ENCODE data around the gene TFAM.

TFAM gene

DNA sequence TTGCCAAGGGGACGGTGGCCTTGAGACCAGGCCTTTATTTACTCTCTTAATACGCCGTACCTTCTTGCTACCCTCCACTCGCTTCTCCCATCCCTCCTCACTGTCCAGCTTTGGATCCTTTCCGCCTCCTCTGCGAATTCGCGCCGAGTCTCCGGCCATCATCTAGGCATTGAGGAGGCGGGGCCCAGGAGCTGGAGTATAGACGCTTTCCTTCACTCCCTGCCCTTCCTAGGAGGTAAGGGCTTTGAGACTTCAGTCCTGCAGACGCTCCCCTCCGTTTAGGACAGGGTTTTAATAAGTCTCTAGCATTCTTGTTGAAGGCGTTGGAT lies 538 bp downstream of the TFAM start:
- TF ChIP-seq, protein P1, sequence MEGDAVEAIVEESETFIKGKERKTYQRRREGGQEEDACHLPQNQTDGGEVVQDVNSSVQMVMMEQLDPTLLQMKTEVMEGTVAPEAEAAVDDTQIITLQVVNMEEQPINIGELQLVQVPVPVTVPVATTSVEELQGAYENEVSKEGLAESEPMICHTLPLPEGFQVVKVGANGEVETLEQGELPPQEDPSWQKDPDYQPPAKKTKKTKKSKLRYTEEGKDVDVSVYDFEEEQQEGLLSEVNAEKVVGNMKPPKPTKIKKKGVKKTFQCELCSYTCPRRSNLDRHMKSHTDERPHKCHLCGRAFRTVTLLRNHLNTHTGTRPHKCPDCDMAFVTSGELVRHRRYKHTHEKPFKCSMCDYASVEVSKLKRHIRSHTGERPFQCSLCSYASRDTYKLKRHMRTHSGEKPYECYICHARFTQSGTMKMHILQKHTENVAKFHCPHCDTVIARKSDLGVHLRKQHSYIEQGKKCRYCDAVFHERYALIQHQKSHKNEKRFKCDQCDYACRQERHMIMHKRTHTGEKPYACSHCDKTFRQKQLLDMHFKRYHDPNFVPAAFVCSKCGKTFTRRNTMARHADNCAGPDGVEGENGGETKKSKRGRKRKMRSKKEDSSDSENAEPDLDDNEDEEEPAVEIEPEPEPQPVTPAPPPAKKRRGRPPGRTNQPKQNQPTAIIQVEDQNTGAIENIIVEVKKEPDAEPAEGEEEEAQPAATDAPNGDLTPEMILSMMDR (IDR thresholded peaks at IDR 0.05; ENCODE audit: low read depth, low read length, missing control alignments) = no peak
- peak overlapping the region; percentile 92 for H3K4me3 ChIP-seq (ENCODE audit: low read depth, low read length)
- in situ Hi-C loops (cut with HindIII; ENCODE audit: low sequenced_read_pairs) = no loop called here
- no peak for DNase-seq (ENCODE audit: low read depth)

DNA sequence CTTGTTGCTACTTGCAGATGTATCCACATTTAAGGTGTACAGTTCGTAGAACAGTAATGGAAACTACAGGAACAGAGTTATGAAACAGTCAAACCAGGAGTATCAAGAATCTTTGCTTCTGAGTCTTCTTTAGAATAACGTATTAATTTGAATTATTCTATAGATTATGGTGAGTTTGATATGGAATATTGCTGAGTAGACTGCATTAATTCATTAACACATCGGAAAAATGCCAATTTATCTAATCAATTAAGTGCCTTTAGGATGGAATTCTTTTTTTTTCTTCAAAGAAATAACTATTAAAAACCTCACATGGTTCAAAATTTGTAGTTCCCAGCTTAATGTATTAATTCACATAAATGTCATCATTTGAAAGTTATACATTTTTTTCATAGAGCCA lies 3.8 kb downstream of the TFAM start:
- no peak overlapping the region for H3K4me3 ChIP-seq (ENCODE audit: low read depth, low read length)
- DNase-seq (ENCODE audit: low read depth) = no peak
- in situ Hi-C loops (cut with HindIII; ENCODE audit: low sequenced_read_pairs) = no loop called here
- TF ChIP-seq, protein P1 (IDR thresholded peaks at IDR 0.05; ENCODE audit: low read depth, low read length, missing control alignments) = no peak

DNA sequence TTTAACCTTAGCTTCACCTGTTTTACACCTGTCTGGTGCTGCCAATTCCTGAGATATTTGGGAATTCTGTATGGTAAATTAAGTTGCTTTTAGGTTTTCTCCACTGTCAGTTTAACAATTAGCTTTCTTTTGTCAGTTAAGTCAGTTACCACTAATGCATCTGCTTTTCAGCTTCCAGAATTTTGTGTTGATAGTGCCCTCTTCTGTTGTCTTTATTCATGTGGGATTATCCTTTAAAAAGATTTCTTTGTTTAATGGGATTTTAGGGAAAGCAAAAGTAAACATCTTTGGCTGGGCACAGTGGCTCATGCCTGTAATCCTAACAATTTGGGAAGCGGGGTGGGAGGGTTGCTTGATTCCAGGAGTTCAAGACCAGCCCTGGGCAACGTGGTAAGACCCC lies 8.1 kb downstream of the TFAM start:
- DNase-seq (ENCODE audit: low read depth) = no peak
- TF ChIP-seq, protein P1 (IDR thresholded peaks at IDR 0.05; ENCODE audit: low read depth, low read length, missing control alignments) = no peak
- no peak overlapping the region for H3K4me3 ChIP-seq (ENCODE audit: low read depth, low read length)
- in situ Hi-C loops (cut with HindIII; ENCODE audit: low sequenced_read_pairs) = no loop called here

DNA sequence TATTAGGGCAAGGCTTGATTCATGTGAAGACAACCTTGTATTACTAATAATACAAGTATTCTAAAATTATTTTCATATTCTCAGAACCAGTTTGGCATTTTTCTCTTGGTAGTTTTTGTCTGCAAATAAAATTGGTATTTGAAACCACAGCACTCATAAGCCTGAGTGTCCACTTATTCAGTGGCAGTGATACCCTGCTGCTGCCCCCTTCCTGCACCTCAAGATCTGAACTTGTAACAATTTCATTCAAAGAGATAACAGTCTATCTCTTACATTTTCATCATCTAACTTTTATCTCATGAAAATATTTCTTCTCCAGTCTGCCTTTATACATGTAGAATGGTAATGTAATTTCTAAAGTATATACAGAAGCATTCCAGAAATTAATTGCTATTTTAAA lies 9.3 kb downstream of the TFAM start:
- DNase-seq (ENCODE audit: low read depth) = no peak
- in situ Hi-C loops (cut with HindIII; ENCODE audit: low sequenced_read_pairs) = no loop called here
- no peak overlapping the region for H3K4me3 ChIP-seq (ENCODE audit: low read depth, low read length)
- TF ChIP-seq, protein P1 (IDR thresholded peaks at IDR 0.05; ENCODE audit: low read depth, low read length, missing control alignments) = no peak

DNA sequence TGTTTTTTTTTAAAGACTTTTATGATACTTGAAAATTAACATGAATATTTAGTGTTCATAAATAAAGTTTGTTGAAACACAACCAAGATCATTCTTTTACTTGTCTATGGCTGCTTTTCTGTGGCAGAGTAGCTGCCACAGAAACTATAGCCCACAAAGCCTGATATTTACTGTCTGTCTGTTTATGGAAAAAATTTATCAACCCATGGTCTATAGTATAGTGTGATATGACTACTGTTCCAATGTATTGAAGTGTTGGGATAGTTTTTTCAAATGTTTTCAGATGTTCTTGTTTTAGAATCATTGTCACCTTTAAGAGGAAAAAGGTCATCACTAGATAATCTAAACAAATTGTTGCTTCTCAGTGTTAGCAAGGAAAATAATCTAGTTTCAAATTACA lies 10.8 kb downstream of the TFAM start:
- no peak for DNase-seq (ENCODE audit: low read depth)
- in situ Hi-C loops (cut with HindIII; ENCODE audit: low sequenced_read_pairs) = no loop called here

DNA sequence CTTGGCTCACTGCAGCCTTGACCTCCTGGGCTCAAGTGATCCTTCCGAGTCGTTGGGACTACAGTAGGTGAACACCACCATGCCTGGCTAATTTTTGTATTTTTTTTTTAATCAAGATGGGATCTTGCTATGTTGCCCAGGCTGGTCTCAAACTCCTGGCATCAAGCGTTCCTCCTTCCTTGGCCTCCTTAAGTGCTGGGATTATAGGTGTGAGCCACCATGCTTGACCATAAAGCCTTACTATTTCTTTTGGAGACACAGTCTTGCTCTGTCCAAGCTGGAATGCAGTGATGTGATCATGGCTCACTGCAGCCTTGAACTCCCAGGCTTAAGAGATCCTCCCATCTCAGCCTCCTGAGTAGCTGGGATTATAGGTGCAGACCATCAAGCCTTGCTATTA lies 12.6 kb downstream of the TFAM start:
- in situ Hi-C loops (cut with HindIII; ENCODE audit: low sequenced_read_pairs) = no loop called here
- DNase-seq (ENCODE audit: low read depth) = no peak
- no peak overlapping the region for H3K4me3 ChIP-seq (ENCODE audit: low read depth, low read length)
- TF ChIP-seq, protein P1 (IDR thresholded peaks at IDR 0.05; ENCODE audit: low read depth, low read length, missing control alignments) = no peak

More for the DNA sequence above, 10.8 kb downstream of the TFAM start:
- H3K4me3 ChIP-seq (ENCODE audit: low read depth, low read length) = no peak overlapping the region
- TF ChIP-seq, protein P1 (IDR thresholded peaks at IDR 0.05; ENCODE audit: low read depth, low read length, missing control alignments) = no peak

DNA sequence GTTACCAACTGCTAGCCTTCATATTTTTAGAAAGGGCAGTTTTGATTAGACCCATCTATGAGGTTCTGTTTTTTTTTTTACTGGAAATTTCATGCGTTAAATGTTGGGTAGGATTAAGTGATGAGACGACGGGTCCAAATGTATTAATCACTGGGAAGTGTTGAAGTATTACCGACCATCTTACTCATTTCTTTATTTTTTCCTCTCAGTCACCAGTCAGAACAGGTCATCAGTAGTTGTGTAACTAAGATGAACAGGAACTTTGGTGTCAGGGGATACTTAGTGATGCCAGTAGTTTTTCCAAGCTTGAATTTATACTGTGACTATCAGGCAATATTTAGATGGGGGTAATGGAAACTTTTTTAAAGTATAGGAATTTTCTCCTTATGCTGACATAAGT lies 14.2 kb downstream of the TFAM start:
- TF ChIP-seq, protein P1 (IDR thresholded peaks at IDR 0.05; ENCODE audit: low read depth, low read length, missing control alignments) = no peak
- no peak overlapping the region for H3K4me3 ChIP-seq (ENCODE audit: low read depth, low read length)
- in situ Hi-C loops (cut with HindIII; ENCODE audit: low sequenced_read_pairs) = no loop called here
- no peak for DNase-seq (ENCODE audit: low read depth)
